Activated naive CD4-positive, alpha-beta T cell treated with anti-CD3 and anti-CD28 coated beads, Interleukin-2, amount 10 ng/mL, durations not matched to agents 7 days and 5 days (primary cell): Measurements from ENCODE around the gene UBE2G1.
A peak's percentile ranks its signal among the peaks of the same experiment; 100 is the strongest.

ENCODE experiments used
- CTCF ChIA-PET: fragments of 350-600 bp; sonication (Branson Sonifier 250); formaldehyde crosslinking; loops from one replicate; lab custom pipeline; 2021; ENCODE audit warnings: antibody characterized with exemption; lab: Charles Lee
- DNase-seq: peaks from one replicate; pipeline ENCODE4 v3.0.0-alpha.2; 2020
- H3K27ac Mint-ChIP-seq: one replicate; pipeline ENCODE4 v1.8.0; 2021; ENCODE audit warnings: mild to moderate bottlenecking, moderate library complexity, mixed read lengths
- H3K27me3 Mint-ChIP-seq: one replicate; pipeline ENCODE4 v1.8.0; 2021; ENCODE audit warnings: mild to moderate bottlenecking, mixed read lengths
- H3K36me3 Mint-ChIP-seq: one replicate; pipeline ENCODE4 v1.8.0; 2021; ENCODE audit warnings: mixed read lengths
- H3K4me1 Mint-ChIP-seq: one replicate; pipeline ENCODE4 v1.8.0; 2021; ENCODE audit warnings: mixed read lengths
- H3K4me3 Mint-ChIP-seq: one replicate; pipeline ENCODE4 v1.8.0; 2021; ENCODE audit warnings: mild to moderate bottlenecking, moderate library complexity, mixed read lengths
- H3K9me3 Mint-ChIP-seq: one replicate; pipeline ENCODE4 v1.8.0; 2021; ENCODE audit warnings: mixed read lengths

The UBE2G1 gene, protein sequence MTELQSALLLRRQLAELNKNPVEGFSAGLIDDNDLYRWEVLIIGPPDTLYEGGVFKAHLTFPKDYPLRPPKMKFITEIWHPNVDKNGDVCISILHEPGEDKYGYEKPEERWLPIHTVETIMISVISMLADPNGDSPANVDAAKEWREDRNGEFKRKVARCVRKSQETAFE

GRCh38 chr17:4366327-4367063, at the start of gene UBE2G1:
UBE2G1 (minus strand) TSS chr17:4366675; CDS start chr17:4366316, 359 bp downstream.
- CTCF ChIA-PET: interaction anchor here (0.7 to 1.9 kb wide), 2 partner anchors 14 to 151 kb away, joined by 3 to 6 read pairs; no protein-coding TSS in a partner anchor
- peaks cover 31% of the 10 kb centered on the region for H3K4me1 Mint-ChIP-seq
- peak within 1 kb of the TSS; percentile 60 for H3K4me3 Mint-ChIP-seq
- no peaks in the 10 kb centered on the region for H3K27me3 Mint-ChIP-seq
- no peaks in the 10 kb centered on the region for H3K9me3 Mint-ChIP-seq
- peak within 1 kb of the TSS; percentile 87 for H3K27ac Mint-ChIP-seq
- peaks cover 8% of the 10 kb centered on the region for H3K36me3 Mint-ChIP-seq
- peak; percentile 99 for DNase-seq

DNA sequence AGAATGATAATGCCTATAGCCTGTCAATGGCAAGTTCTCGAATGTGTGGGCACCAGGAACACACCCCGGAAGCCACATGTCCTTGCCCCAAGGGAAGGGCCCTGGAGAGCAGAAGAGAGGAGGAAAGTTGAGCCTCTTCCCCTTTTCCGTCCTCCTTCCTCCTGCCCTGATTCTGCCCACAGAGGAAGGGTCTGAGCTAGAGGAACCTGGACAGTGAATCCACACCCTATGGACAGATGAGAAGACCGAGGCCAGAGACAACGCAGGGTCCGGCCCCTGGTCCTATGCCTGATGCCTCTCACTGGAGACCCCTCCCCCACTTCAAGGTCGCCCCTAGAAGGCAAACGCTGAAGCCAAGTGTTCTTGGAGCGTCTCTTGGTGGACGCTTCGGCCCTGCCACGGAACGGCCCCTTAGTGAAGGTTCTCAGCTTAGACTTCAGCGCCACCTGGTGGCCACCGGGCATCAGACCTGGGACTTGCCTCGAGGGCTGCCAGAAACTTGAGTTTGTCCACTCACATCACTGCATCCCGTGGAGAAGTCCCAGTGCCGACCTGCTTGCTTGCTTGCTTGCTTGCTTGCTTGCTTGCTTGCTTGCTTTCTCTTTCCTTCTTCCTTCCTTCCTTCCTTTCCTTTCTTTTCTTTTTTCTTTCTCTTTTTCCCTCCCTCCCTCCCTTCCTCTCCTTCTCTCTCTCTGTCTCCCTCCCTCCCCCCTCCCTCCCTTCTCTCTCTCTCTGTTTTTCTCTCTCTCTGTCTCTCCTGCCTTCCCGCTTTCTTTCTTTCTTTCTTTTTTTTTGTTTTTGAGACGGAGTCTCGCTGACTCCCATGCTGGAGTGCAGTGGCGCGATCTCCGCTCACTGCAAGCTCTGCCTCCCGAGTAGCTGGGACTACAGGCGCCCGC, 46.7 kb upstream of the UBE2G1 start:
- Mint-ChIP-seq H3K27ac (peak overlapping the region; percentile 14), H3K4me1 (peaks cover 7% of the 10 kb centered on the region), H3K4me3 (peak overlapping the region; percentile 56), H3K9me3 (no peaks in the 10 kb centered on the region), H3K27me3 (peaks cover 5% of the 10 kb centered on the region), H3K36me3 (no peaks in the 10 kb centered on the region)
- CTCF ChIA-PET: interaction anchor here (0.6 to 1.6 kb wide), 8 partner anchors 11 to 213 kb away, joined by 3 to 13 read pairs (median 4); no protein-coding TSS in a partner anchor
- DNase-seq: peak; percentile 95

DNA sequence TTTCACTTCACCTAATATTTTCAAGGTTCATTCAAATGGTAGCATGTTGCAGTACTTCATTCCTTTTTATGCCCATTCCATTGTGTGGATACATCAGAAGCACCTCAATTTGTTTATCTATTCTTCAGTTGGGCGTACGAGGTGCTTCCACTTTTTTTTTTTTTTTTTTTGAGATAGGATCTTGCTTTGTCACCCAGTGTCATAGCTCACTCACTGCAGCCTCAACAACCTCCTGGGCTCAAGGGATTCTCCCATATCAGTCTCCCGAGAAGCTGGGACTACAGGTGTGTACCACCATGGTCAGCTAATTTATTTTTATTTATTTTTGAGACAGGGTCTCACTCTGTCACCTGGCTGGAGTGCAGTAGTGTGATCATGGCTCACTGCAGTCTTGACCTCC, 44.7 kb upstream of the UBE2G1 start:
- peaks cover 5% of the 10 kb centered on the region for H3K27me3 Mint-ChIP-seq
- CTCF ChIA-PET: interaction anchor here (0.7 to 2.2 kb wide), 5 partner anchors 36 to 211 kb away, joined by 3 to 15 read pairs (median 3); no protein-coding TSS in a partner anchor

GRCh38 chr17:4409659-4410058, 43.2 kb upstream of the UBE2G1 start:
- Mint-ChIP-seq H3K27me3 (peaks cover 10% of the 10 kb centered on the region), H3K4me3 (no peak overlapping the region), H3K4me1 (peaks cover 7% of the 10 kb centered on the region), H3K36me3 (no peaks in the 10 kb centered on the region), H3K27ac (no peak overlapping the region), H3K9me3 (no peaks in the 10 kb centered on the region)
- DNase-seq: no peak
- CTCF ChIA-PET: interaction anchor here (1.9 kb wide), 1 partner anchor 194 kb away, joined by 11 read pairs; no protein-coding TSS in a partner anchor

More for the DNA sequence above, 44.7 kb upstream of the UBE2G1 start:
- H3K9me3 Mint-ChIP-seq: no peaks in the 10 kb centered on the region
- H3K4me1 Mint-ChIP-seq: peaks cover 7% of the 10 kb centered on the region
- no peak overlapping the region for H3K27ac Mint-ChIP-seq
- DNase-seq: no peak
- H3K4me3 Mint-ChIP-seq: no peak overlapping the region
- no peaks in the 10 kb centered on the region for H3K36me3 Mint-ChIP-seq

GRCh38 chr17:4407851-4408250, 41.4 kb upstream of the UBE2G1 start:
- no peaks in the 10 kb centered on the region for H3K9me3 Mint-ChIP-seq
- H3K36me3 Mint-ChIP-seq: no peaks in the 10 kb centered on the region

DNA sequence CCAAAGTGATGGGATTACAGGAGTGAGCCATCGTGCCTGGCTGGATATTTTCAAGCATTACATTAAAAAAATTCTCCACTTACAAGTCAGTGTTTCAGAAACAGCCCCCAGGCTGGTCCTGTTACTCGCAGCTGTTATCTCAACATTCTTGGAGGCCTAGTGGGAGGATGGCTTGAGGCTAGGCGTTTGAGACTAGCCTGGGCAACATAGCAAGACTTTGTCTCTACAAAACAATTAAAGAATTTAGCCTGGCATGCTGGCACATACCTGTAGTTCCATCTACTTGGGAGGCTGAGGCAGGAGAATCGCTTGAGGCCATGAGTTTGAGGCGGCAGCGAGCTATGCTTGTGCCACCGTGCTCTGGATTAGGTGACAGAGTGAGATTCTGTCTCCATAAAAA, 40.7 kb upstream of the UBE2G1 start:
- H3K36me3 Mint-ChIP-seq: no peaks in the 10 kb centered on the region
- CTCF ChIA-PET: interaction anchor here (0.6 kb wide), 2 partner anchors 207 to 284 kb away, joined by 3 read pairs; no protein-coding TSS in a partner anchor

More at GRCh38 chr17:4407851-4408250, 41.4 kb upstream of the UBE2G1 start:
- CTCF ChIA-PET: interaction anchor here (0.8 to 1.9 kb wide), 4 partner anchors 13 to 208 kb away, joined by 3 to 11 read pairs (median 3); no protein-coding TSS in a partner anchor
- H3K27me3 Mint-ChIP-seq: peaks cover 5% of the 10 kb centered on the region
- H3K4me3 Mint-ChIP-seq: no peak overlapping the region
- peaks cover 2% of the 10 kb centered on the region for H3K4me1 Mint-ChIP-seq
- H3K27ac Mint-ChIP-seq: no peak overlapping the region
- DNase-seq: no peak

GRCh38 chr17:4406386-4406785, 39.9 kb upstream of the UBE2G1 start:
- Mint-ChIP-seq H3K9me3 (no peaks in the 10 kb centered on the region), H3K27me3 (peaks cover 5% of the 10 kb centered on the region), H3K36me3 (no peaks in the 10 kb centered on the region), H3K4me3 (no peak overlapping the region), H3K4me1 (no peaks in the 10 kb centered on the region), H3K27ac (no peak overlapping the region)
- no peak for DNase-seq
- CTCF ChIA-PET: no interaction called here

More for the DNA sequence above, 40.7 kb upstream of the UBE2G1 start:
- H3K4me1 Mint-ChIP-seq: no peaks in the 10 kb centered on the region
- H3K27me3 Mint-ChIP-seq: peaks cover 5% of the 10 kb centered on the region
- H3K9me3 Mint-ChIP-seq: no peaks in the 10 kb centered on the region
- no peak for DNase-seq
- H3K4me3 Mint-ChIP-seq: no peak overlapping the region
- H3K27ac Mint-ChIP-seq: no peak overlapping the region

- no peaks in the 10 kb centered on the region for H3K4me1 Mint-ChIP-seq
- H3K4me3 Mint-ChIP-seq: no peak overlapping the region
- H3K9me3 Mint-ChIP-seq: no peaks in the 10 kb centered on the region
- H3K27me3 Mint-ChIP-seq: peaks cover 5% of the 10 kb centered on the region
- CTCF ChIA-PET: no interaction called here
- H3K27ac Mint-ChIP-seq: no peak overlapping the region
- no peak for DNase-seq
- no peaks in the 10 kb centered on the region for H3K36me3 Mint-ChIP-seq
Measured at GRCh38 chr17:4405699-4406098, 39.2 kb upstream of the UBE2G1 start.

GRCh38 chr17:4405038-4405669, 38.7 kb upstream of the UBE2G1 start:
- no peak overlapping the region for H3K27ac Mint-ChIP-seq
- CTCF ChIA-PET: no interaction called here
- no peak overlapping the region for H3K4me3 Mint-ChIP-seq
- DNase-seq: no peak
- H3K4me1 Mint-ChIP-seq: no peaks in the 10 kb centered on the region
- H3K9me3 Mint-ChIP-seq: no peaks in the 10 kb centered on the region
- H3K27me3 Mint-ChIP-seq: peaks cover 5% of the 10 kb centered on the region
- H3K36me3 Mint-ChIP-seq: no peaks in the 10 kb centered on the region

GRCh38 chr17:4397840-4398239, 31.4 kb upstream of the UBE2G1 start:
- Mint-ChIP-seq H3K4me3 (no peak overlapping the region), H3K9me3 (no peaks in the 10 kb centered on the region), H3K27me3 (peaks cover 6% of the 10 kb centered on the region), H3K27ac (no peak overlapping the region), H3K4me1 (peaks cover 24% of the 10 kb centered on the region), H3K36me3 (no peaks in the 10 kb centered on the region)
- no peak for DNase-seq
- CTCF ChIA-PET: no interaction called here

- no peaks in the 10 kb centered on the region for H3K9me3 Mint-ChIP-seq
- H3K27ac Mint-ChIP-seq: no peak overlapping the region
- no peaks in the 10 kb centered on the region for H3K36me3 Mint-ChIP-seq
- H3K4me3 Mint-ChIP-seq: no peak overlapping the region
- H3K27me3 Mint-ChIP-seq: peaks cover 11% of the 10 kb centered on the region
- peaks cover 24% of the 10 kb centered on the region for H3K4me1 Mint-ChIP-seq
- CTCF ChIA-PET: no interaction called here
- no peak for DNase-seq
Measured at GRCh38 chr17:4395111-4395478, 28.6 kb upstream of the UBE2G1 start.

GRCh38 chr17:4394208-4395110, 28.0 kb upstream of the UBE2G1 start:
- Mint-ChIP-seq H3K4me1 (peaks cover 24% of the 10 kb centered on the region), H3K27ac (no peak overlapping the region), H3K9me3 (no peaks in the 10 kb centered on the region), H3K27me3 (peaks cover 11% of the 10 kb centered on the region), H3K4me3 (no peak overlapping the region), H3K36me3 (no peaks in the 10 kb centered on the region)
- no peak for DNase-seq
- CTCF ChIA-PET: no interaction called here

GRCh38 chr17:4393806-4394205, 27.3 kb upstream of the UBE2G1 start:
- Mint-ChIP-seq H3K4me1 (peaks cover 24% of the 10 kb centered on the region), H3K4me3 (no peak overlapping the region), H3K27me3 (peaks cover 11% of the 10 kb centered on the region), H3K9me3 (no peaks in the 10 kb centered on the region), H3K27ac (no peak overlapping the region), H3K36me3 (no peaks in the 10 kb centered on the region)
- CTCF ChIA-PET: no interaction called here
- no peak for DNase-seq
